ENCODE data around the gene PRC1.
"Not testable (repeated sequence)": the region's sequence is repeated elsewhere in the genome, so short reads cannot be mapped to it uniquely, and the experiment has no call there.

The PRC1 gene

GRCh38 chr15:90994417-90995311 is at the start of gene PRC1:
Gene PRC1 (minus strand): TSS chr15:90994535. CDS start chr15:90994417, 118 bp downstream.
- peak; percentile 98 for DNase-seq

- DNase-seq, result no peak
Measured at GRCh38 chr15:91043202-91043874, 49.0 kb upstream of the PRC1 start.

- DNase-seq, result no peak
Measured at GRCh38 chr15:91040856-91041255, 46.5 kb upstream of the PRC1 start.

- no peak for DNase-seq
Measured at GRCh38 chr15:91039996-91040395, 45.7 kb upstream of the PRC1 start.

- no peak for DNase-seq
Measured at GRCh38 chr15:91032919-91033803, 38.8 kb upstream of the PRC1 start.

GRCh38 chr15:91031796-91032195 is 37.5 kb upstream of the PRC1 start:
- DNase-seq, result no peak

GRCh38 chr15:91027677-91028076 is 33.3 kb upstream of the PRC1 start:
- no peak for DNase-seq

GRCh38 chr15:91023720-91024119 is 29.4 kb upstream of the PRC1 start:
- no peak for DNase-seq

- no peak for DNase-seq
Measured at GRCh38 chr15:91022832-91023129, 28.4 kb upstream of the PRC1 start.

- DNase-seq, result peak; percentile 88
Measured at GRCh38 chr15:91022075-91022831, 27.9 kb upstream of the PRC1 start, which contains the start of gene VPS33B. Gene VPS33B (minus strand): TSS chr15:91022594. CDS start chr15:91022249, 345 bp downstream.

- peak; percentile 12 for DNase-seq
Measured at GRCh38 chr15:91021516-91022074, 27.3 kb upstream of the PRC1 start.

GRCh38 chr15:91018158-91018557 is 23.8 kb upstream of the PRC1 start:
- DNase-seq, result no peak

GRCh38 chr15:91017716-91018115 is 23.4 kb upstream of the PRC1 start:
- no peak for DNase-seq

- not testable (repeated sequence) for DNase-seq
Measured at GRCh38 chr15:91013701-91014100, 19.4 kb upstream of the PRC1 start.

- no peak for DNase-seq
Measured at GRCh38 chr15:91007266-91007665, 12.9 kb upstream of the PRC1 start.

- DNase-seq, result no peak
Measured at GRCh38 chr15:91001209-91001608, 6.9 kb upstream of the PRC1 start.

- DNase-seq, result no peak
Measured at GRCh38 chr15:90998737-90999136, 4.4 kb upstream of the PRC1 start.

- DNase-seq, result no peak
Measured at GRCh38 chr15:90994059-90994416, 297 bp downstream of the PRC1 start.

GRCh38 chr15:90991587-90992285 is 2.6 kb downstream of the PRC1 start:
- no peak for DNase-seq

GRCh38 chr15:90990446-90990845 is 3.9 kb downstream of the PRC1 start:
- DNase-seq, result no peak

GRCh38 chr15:90989040-90989768 is 5.1 kb downstream of the PRC1 start:
- no peak for DNase-seq
